Measurements from ENCODE around the gene C18orf32.
"Not testable (repeated sequence)": the region's sequence is repeated elsewhere in the genome, so short reads cannot be mapped to it uniquely, and the experiment has no call there.

The C18orf32 gene

GRCh38 chr18:49486953-49487710 lies at the start of gene C18orf32:
Gene C18orf32, minus strand, starts transcription at chr18:49487234. Its CDS starts 3,486 bp downstream, at chr18:49483748.
- DNase-seq, result peak; percentile 57

- no peak for DNase-seq
Measured at GRCh38 chr18:49534846-49535601, 48.0 kb upstream of the C18orf32 start.

- DNase-seq, result no peak
Measured at GRCh38 chr18:49531678-49532153, 44.7 kb upstream of the C18orf32 start.

GRCh38 chr18:49529596-49529995 lies 42.6 kb upstream of the C18orf32 start:
- no peak for DNase-seq

- DNase-seq, result no peak
Measured at GRCh38 chr18:49527631-49528327, 40.7 kb upstream of the C18orf32 start.

- DNase-seq, result no peak
Measured at GRCh38 chr18:49525981-49526380, 38.9 kb upstream of the C18orf32 start.

GRCh38 chr18:49524951-49525350 lies 37.9 kb upstream of the C18orf32 start:
- DNase-seq, result no peak

- no peak for DNase-seq
Measured at GRCh38 chr18:49524349-49524748, 37.3 kb upstream of the C18orf32 start.

- DNase-seq, result not testable (repeated sequence)
Measured at GRCh38 chr18:49523580-49524093, 36.6 kb upstream of the C18orf32 start.

- DNase-seq, result no peak
Measured at GRCh38 chr18:49521216-49521835, 34.3 kb upstream of the C18orf32 start.

GRCh38 chr18:49520661-49521145 lies 33.7 kb upstream of the C18orf32 start:
- no peak for DNase-seq

- DNase-seq, result no peak
Measured at GRCh38 chr18:49519101-49519971, 32.3 kb upstream of the C18orf32 start.

- no peak for DNase-seq
Measured at GRCh38 chr18:49517483-49517882, 30.4 kb upstream of the C18orf32 start.

- DNase-seq, result no peak
Measured at GRCh38 chr18:49515516-49515915, 28.5 kb upstream of the C18orf32 start.

GRCh38 chr18:49515003-49515402 lies 28.0 kb upstream of the C18orf32 start:
- DNase-seq, result not testable (repeated sequence)

- DNase-seq, result no peak
Measured at GRCh38 chr18:49514577-49514976, 27.5 kb upstream of the C18orf32 start.

GRCh38 chr18:49512876-49513275 lies 25.8 kb upstream of the C18orf32 start:
- DNase-seq, result not testable (repeated sequence)

- peak; percentile 49 for DNase-seq
Measured at GRCh38 chr18:49510393-49511115, 23.5 kb upstream of the C18orf32 start.

- DNase-seq, result not testable (repeated sequence)
Measured at GRCh38 chr18:49506438-49506837, 19.4 kb upstream of the C18orf32 start.

- no peak for DNase-seq
Measured at GRCh38 chr18:49503931-49504330, 16.9 kb upstream of the C18orf32 start.

All from NCI-H1694 treated with DMSO at 0.1 percent for 48 hours (cell line).